GM18508 (cell line): ENCODE measurements around the gene OR51F2.
"Not testable (repeated sequence)": the region's sequence is repeated elsewhere in the genome, so short reads cannot be mapped to it uniquely, and the experiment has no call there.

Experiments used
- ATAC-seq: cut with Tn5 transposase; IDR thresholded peaks from one replicate; pipeline ENCODE4 v1.9.1; 2021; ENCODE audit warnings: moderate number of reproducible peaks; ENCODE audit not compliant: insufficient read depth, unreplicated experiment

OR51F2 gene

GRCh38 chr11:4821021-4821420 is at the start of gene OR51F2:
OR51F2 (plus strand) TSS chr11:4821321; CDS start chr11:4821422, 101 bp downstream.
- no peak for ATAC-seq

GRCh38 chr11:4782454-4782853 is 38.7 kb upstream of the OR51F2 start:
- ATAC-seq = no peak

- ATAC-seq = no peak
Observed at GRCh38 chr11:4797206-4797605, 23.9 kb upstream of the OR51F2 start.

GRCh38 chr11:4798427-4799183 is 22.5 kb upstream of the OR51F2 start:
- ATAC-seq = no peak

GRCh38 chr11:4801316-4801715 is 19.8 kb upstream of the OR51F2 start:
- not testable (repeated sequence) for ATAC-seq

GRCh38 chr11:4804280-4804679 is 16.8 kb upstream of the OR51F2 start, which contains the start of gene OR52R1:
OR52R1 (minus strand) TSS chr11:4804380; CDS start chr11:4804380, 0 bp downstream.
- ATAC-seq = no peak

GRCh38 chr11:4808476-4808875 is 12.6 kb upstream of the OR51F2 start:
- ATAC-seq = no peak

- ATAC-seq = no peak
Observed at GRCh38 chr11:4809246-4809645, 11.9 kb upstream of the OR51F2 start.

- no peak for ATAC-seq
Observed at GRCh38 chr11:4825132-4825531, 4.0 kb downstream of the OR51F2 start.

GRCh38 chr11:4826425-4826824 is 5.3 kb downstream of the OR51F2 start:
- ATAC-seq = no peak

GRCh38 chr11:4830346-4830745 is 9.2 kb downstream of the OR51F2 start:
- no peak for ATAC-seq

GRCh38 chr11:4830909-4831308 is 9.8 kb downstream of the OR51F2 start:
- ATAC-seq = no peak

GRCh38 chr11:4839851-4840549 is 18.9 kb downstream of the OR51F2 start:
- no peak for ATAC-seq

- no peak for ATAC-seq
Observed at GRCh38 chr11:4848908-4849532, 27.9 kb downstream of the OR51F2 start, which contains the start of gene OR51S1. OR51S1 (minus strand) TSS chr11:4849208; CDS start chr11:4849208, 0 bp downstream.

GRCh38 chr11:4851033-4851432 is 29.9 kb downstream of the OR51F2 start:
- no peak for ATAC-seq

- ATAC-seq = not testable (repeated sequence)
Observed at GRCh38 chr11:4854286-4854685, 33.2 kb downstream of the OR51F2 start.

GRCh38 chr11:4862447-4863236 is 41.5 kb downstream of the OR51F2 start:
- ATAC-seq = no peak

- no peak for ATAC-seq
Observed at GRCh38 chr11:4863876-4864275, 42.8 kb downstream of the OR51F2 start.

- ATAC-seq = no peak
Observed at GRCh38 chr11:4865855-4866254, 44.7 kb downstream of the OR51F2 start.
